HEK293T (cell line): ENCODE results near the gene ANKS1B.
"Not testable (repeated sequence)": the region's sequence is repeated elsewhere in the genome, so short reads cannot be mapped to it uniquely, and the experiment has no call there.

Experiments
- CTCF ChIA-PET: fragments of 350-600 bp; formaldehyde crosslinking; extraction: SDS; loops from one replicate; lab custom pipeline; 2021; ENCODE audit warnings: antibody characterized with exemption, inconsistent platforms; lab: Yijun Ruan, JAX
- POLR2A ChIA-PET: fragments of 350-600 bp; formaldehyde crosslinking; extraction: SDS; loops from one replicate; lab custom pipeline; 2020; ENCODE audit warnings: antibody characterized with exemption, inconsistent platforms; lab: Yijun Ruan, JAX
- DNase-seq: peaks from one replicate; pipeline ENCODE4 v3.0.0; 2012; ENCODE audit warnings: mixed read lengths; ENCODE audit errors: extremely low spot score
- ARNT ChIP-seq: fragments of 450-650 bp; IDR thresholded peaks from 2 replicates; pipeline ENCODE4 v1.6.1; 2017; ENCODE audit warnings: mild to moderate bottlenecking
- BHLHE40 ChIP-seq: fragments of 450-650 bp; IDR thresholded peaks from 2 replicates; pipeline ENCODE4 v1.6.1; 2016; ENCODE audit warnings: mild to moderate bottlenecking, moderate library complexity, borderline replicate concordance
- CTBP1 ChIP-seq: fragments of 450-650 bp; IDR thresholded peaks from 2 replicates; pipeline ENCODE4 v1.6.1; 2016; ENCODE audit warnings: borderline replicate concordance
- ELF4 ChIP-seq: fragments of 450-650 bp; IDR thresholded peaks from 2 replicates; pipeline ENCODE4 v1.6.1; 2017; ENCODE audit warnings: antibody characterized with exemption
- FOXA1 ChIP-seq: fragments of 450-650 bp; IDR thresholded peaks from 2 replicates; pipeline ENCODE4 v1.6.1; 2016; ENCODE audit warnings: mild to moderate bottlenecking
- FOXK2 ChIP-seq: fragments of 450-650 bp; IDR thresholded peaks from 2 replicates; pipeline ENCODE4 v1.6.1; 2016; ENCODE audit warnings: mild to moderate bottlenecking
- FOXM1 ChIP-seq: fragments of 450-650 bp; IDR thresholded peaks from 2 replicates; pipeline ENCODE4 v1.6.1; 2017; ENCODE audit warnings: mild to moderate bottlenecking, borderline replicate concordance
- HDGF ChIP-seq: fragments of 450-650 bp; IDR thresholded peaks from 2 replicates; pipeline ENCODE4 v1.6.1; 2017; ENCODE audit warnings: antibody characterized with exemption, borderline replicate concordance
- L3MBTL2 ChIP-seq: fragments of 450-650 bp; conservative IDR thresholded peaks from 2 replicates; pipeline ENCODE4 v1.6.1; 2016; ENCODE audit warnings: mild to moderate bottlenecking
- LEF1 ChIP-seq: fragments of 450-650 bp; IDR thresholded peaks from 2 replicates; pipeline ENCODE4 v1.6.1; 2017; ENCODE audit warnings: mild to moderate bottlenecking, borderline replicate concordance
- NFRKB ChIP-seq: fragments of 450-650 bp; IDR thresholded peaks from 2 replicates; pipeline ENCODE4 v1.6.1; 2016; ENCODE audit warnings: mild to moderate bottlenecking, moderate library complexity
- SP1 ChIP-seq: fragments of 450-650 bp; IDR thresholded peaks from 2 replicates; pipeline ENCODE4 v1.6.1; 2017
- SUZ12 ChIP-seq: fragments of 450-650 bp; IDR thresholded peaks from 2 replicates; pipeline ENCODE4 v1.6.1; 2016; ENCODE audit warnings: mild to moderate bottlenecking
- TARDBP ChIP-seq: fragments of 450-650 bp; IDR thresholded peaks from 2 replicates; pipeline ENCODE4 v1.6.1; 2016
- ZNF384 ChIP-seq: fragments of 450-650 bp; IDR thresholded peaks from 2 replicates; pipeline ENCODE4 v1.6.1; 2016
- TF ChIP-seq, protein P1 (sequence below): fragments of 450-650 bp; IDR thresholded peaks from 2 replicates; pipeline ENCODE4 v1.6.1; 2016

ANKS1B gene

DNA sequence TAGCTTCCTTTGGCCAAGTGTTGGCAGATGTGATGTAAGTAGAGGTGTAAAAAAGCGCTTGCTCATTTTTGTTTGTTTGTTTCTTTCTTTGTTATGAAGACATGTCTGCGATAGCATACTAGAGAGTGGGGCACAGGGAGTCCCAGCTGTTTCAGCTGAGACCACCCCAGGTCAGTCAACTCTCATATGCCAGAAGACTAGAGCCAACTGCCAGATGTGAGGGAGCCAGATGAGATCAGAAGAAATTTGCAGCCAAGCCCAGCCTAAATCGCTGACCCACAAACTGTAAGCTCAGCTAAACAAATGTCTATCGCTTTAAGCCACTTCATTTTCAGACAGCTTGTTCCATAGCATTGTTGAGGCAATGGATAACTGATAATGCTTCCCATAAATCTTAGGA, 942.5 kb downstream of the ANKS1B start:
- no peak for TF ChIP-seq ARNT
- no peak for TF ChIP-seq TARDBP
- no peak for TF ChIP-seq LEF1
- no peak for TF ChIP-seq FOXA1
- TF ChIP-seq FOXK2 = no peak
- no peak for TF ChIP-seq SP1
- TF ChIP-seq ZNF384 = no peak
- TF ChIP-seq, protein P1, sequence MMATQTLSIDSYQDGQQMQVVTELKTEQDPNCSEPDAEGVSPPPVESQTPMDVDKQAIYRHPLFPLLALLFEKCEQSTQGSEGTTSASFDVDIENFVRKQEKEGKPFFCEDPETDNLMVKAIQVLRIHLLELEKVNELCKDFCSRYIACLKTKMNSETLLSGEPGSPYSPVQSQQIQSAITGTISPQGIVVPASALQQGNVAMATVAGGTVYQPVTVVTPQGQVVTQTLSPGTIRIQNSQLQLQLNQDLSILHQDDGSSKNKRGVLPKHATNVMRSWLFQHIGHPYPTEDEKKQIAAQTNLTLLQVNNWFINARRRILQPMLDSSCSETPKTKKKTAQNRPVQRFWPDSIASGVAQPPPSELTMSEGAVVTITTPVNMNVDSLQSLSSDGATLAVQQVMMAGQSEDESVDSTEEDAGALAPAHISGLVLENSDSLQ = no peak
- no peak for TF ChIP-seq SUZ12
- no peak for TF ChIP-seq NFRKB
- no peak for TF ChIP-seq BHLHE40
- no peak for TF ChIP-seq HDGF
- no peak for TF ChIP-seq ELF4
- TF ChIP-seq FOXM1 = no peak
- TF ChIP-seq CTBP1 = no peak
- TF ChIP-seq L3MBTL2 = no peak
- ChIA-PET POLR2A (no interaction called here), CTCF (interaction anchor here (1.0 to 1.5 kb wide), 2 partner anchors 35 to 617 kb away, joined by 3 read pairs; no protein-coding TSS in a partner anchor)
- DNase-seq = no peak

GRCh38 chr12:99039367-99040120, 945.2 kb downstream of the ANKS1B start:
- ChIA-PET CTCF (interaction anchor here (0.7 kb wide), 1 partner anchor 119 kb away, joined by 4 read pairs; no protein-coding TSS in a partner anchor), POLR2A (no interaction called here)
- TF ChIP-seq NFRKB (no peak), TARDBP (no peak), ARNT (no peak), FOXK2 (no peak), L3MBTL2 (no peak), LEF1 (no peak), FOXA1 (no peak), SP1 (no peak), ELF4 (no peak), FOXM1 (no peak), HDGF (no peak), BHLHE40 (no peak), CTBP1 (no peak), ZNF384 (no peak), SUZ12 (no peak)
- TF ChIP-seq, protein P1 = no peak
- DNase-seq = no peak

- TF ChIP-seq ARNT = no peak
- no peak for TF ChIP-seq L3MBTL2
- TF ChIP-seq BHLHE40 = no peak
- TF ChIP-seq FOXM1 = no peak
- no peak for TF ChIP-seq CTBP1
- no peak for TF ChIP-seq TARDBP
- TF ChIP-seq SUZ12 = no peak
- no peak for TF ChIP-seq LEF1
- TF ChIP-seq HDGF = no peak
- no peak for TF ChIP-seq ELF4
- CTCF ChIA-PET = no interaction called here
- no peak for DNase-seq
- POLR2A ChIA-PET = no interaction called here
These were observed 948.2 kb downstream of the ANKS1B start for GRCh38 chr12:99036566-99036965.

DNA sequence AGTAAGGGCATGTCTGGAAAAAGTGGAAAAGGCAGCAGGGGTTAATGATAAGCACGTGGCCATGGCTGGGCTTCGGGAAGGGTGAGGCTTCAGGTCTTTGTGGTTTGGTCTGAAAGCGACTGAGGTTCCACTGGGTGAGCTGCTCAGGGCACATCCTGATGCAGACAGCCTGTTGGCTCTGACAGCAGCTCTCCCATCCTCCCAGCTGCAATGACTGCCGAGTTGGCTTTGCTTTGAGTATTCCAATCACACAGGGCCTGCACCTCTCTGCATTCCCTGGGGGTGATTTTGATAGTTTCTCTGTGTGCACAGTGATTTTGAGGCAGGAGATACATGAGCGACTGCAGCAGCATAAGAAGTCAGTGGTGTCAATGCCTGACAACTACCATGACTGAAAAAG, 948.9 kb downstream of the ANKS1B start:
- CTCF ChIA-PET = no interaction called here
- no peak for TF ChIP-seq NFRKB
- TF ChIP-seq HDGF = no peak
- no peak for TF ChIP-seq ELF4
- TF ChIP-seq SP1 = no peak
- no peak for TF ChIP-seq LEF1
- no peak for TF ChIP-seq FOXK2
- no peak for TF ChIP-seq FOXA1
- TF ChIP-seq, protein P1 = no peak
- TF ChIP-seq ARNT = no peak
- POLR2A ChIA-PET = no interaction called here
- no peak for DNase-seq

- POLR2A ChIA-PET, DNase-seq: not testable (repeated sequence)
- CTCF ChIA-PET = interaction anchor here (1.6 kb wide), 1 partner anchor 9 kb away, joined by 4 read pairs; no protein-coding TSS in a partner anchor
These were observed 950.5 kb downstream of the ANKS1B start for GRCh38 chr12:99034201-99034600.

GRCh38 chr12:99029511-99030271, 955.0 kb downstream of the ANKS1B start:
- TF ChIP-seq SUZ12 = no peak
- TF ChIP-seq FOXM1 = no peak
- POLR2A ChIA-PET = no interaction called here
- CTCF ChIA-PET = no interaction called here
- DNase-seq = no peak
